Stimulated activated naive CD8-positive, alpha-beta T cell treated with anti-CD3 and anti-CD28 coated beads, Interleukin-15, Interleukin-2, amounts not matched to agents 100 U/mL and 50 U/mL, for 24 hours (primary cell): Measurements from ENCODE around the gene FBXL16.

ENCODE experiments used
- ATAC-seq: fragments of 150-1000 bp; cut with Tn5 transposase; one replicate; pipeline ENCODE4 v1.10.0; 2021
- DNase-seq: peaks from one replicate; pipeline ENCODE4 v3.0.0; 2021

Gene FBXL16

DNA sequence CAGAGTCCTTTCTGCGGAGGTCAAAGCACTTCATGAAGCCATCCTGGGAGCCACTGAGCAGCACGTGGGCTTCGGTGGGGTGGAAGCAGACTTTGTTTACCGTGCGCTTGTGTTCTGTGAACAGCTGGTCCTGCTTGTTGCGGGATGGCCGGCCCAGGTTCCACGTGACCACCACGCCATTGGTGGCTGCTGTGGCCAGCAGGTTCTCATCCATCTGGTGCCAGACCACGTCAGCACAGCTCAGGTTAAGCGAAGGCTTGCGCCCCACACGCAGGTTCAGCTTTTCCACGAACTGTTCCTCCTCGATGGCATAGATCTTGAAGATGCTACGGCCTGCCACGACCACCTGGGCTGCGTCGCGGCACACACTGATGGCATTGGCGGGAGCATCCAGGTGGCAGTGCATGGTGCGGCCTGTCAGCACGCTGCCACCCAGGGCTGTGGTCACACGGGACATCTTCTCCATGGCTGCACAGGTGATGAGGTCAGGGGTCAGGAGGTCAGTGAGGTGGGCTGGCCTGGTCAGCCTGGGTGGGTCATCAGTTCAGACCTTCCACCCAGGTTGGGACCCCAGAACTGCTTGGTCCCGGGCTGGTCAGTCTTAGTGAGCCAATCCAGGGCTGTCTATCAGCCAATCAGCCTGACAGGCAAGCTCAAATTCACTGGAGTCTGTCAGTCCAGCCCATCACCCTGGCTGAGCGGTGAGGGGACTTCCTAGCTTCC is 16.3 kb downstream of the FBXL16 start:
- ATAC-seq (no peak), DNase-seq (no peak)

DNA sequence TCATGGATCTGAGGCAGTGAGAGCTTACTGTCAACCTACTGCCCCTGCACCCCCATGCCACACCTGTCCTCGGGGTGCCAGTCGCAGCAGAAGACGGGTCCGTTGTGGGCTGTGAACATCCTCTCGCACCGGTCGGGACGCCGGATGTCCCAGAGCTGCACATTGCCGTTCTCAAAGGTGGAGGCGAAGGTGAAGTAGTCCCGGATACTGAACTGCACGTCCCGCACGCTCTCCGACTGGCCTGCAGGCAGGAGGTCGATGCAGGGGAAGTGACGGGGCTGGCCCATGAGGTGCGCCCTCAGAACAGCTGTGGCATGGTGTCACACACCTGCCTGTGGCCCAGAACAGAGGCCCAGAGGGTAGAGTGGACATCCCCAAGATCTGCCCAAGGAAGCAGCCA is 18.1 kb downstream of the FBXL16 start:
- DNase-seq (no peak), ATAC-seq (no peak)

DNA sequence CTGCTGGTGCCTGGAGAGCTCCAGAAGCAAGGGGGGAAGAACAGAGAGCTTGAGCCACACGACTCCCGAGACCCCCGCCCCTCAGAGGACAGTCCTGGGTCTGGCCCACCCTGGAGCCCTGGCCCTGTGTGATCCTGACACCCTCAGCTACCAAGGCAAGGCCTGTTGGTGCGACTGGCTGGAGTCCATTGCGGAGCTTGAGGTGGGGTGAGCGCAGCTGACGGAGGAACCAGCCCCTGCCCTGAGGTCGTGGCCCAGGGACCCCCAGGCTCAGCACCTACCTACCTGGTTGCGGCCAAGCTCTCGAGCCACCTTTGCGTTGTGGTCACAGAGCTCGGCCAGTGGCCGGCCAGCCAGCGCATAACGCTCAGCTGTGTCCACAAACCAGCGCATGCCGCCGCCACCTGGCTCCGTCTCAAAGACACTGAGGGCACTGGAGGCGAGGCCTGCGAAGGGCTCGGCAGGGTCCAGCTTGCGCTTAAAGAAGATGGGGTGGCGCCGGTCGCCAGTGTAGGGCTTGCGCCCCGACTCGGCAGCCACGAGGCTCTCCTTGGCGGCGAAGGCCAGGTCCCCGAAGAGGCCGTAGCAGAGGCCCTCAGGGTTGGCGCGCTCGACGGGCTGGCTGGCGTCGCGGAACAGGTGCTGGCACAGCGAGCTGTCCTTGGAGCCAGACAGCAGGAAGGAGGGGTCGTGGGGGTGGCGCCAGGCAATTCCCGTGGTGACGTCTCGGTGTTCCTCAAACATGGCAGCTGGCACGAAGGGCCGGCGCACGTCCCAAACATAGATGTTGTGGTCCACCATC is 18.9 kb downstream of the FBXL16 start:
- ATAC-seq (no peak), DNase-seq (no peak)

DNA sequence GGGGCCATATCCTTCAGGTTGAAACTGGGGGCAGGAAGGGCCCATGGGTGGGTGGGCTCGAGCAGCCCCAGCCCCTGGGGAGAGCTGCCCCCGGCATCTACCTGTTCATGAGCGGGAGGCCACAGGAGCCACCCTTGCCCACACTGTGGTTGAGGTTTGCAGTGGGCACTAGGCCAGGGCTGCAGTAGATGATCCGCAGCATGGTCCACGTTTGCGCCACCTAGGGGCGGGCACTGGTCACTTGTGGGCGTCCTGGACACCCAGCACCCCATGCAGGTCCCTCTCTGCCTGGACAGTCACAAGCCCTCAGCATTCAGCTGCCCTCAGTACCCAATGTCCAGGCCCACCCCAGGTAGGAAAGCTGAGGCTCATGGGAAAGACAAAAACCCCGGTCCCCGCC is 19.6 kb downstream of the FBXL16 start:
- DNase-seq, result peak; percentile 45
- no peak for ATAC-seq

DNA sequence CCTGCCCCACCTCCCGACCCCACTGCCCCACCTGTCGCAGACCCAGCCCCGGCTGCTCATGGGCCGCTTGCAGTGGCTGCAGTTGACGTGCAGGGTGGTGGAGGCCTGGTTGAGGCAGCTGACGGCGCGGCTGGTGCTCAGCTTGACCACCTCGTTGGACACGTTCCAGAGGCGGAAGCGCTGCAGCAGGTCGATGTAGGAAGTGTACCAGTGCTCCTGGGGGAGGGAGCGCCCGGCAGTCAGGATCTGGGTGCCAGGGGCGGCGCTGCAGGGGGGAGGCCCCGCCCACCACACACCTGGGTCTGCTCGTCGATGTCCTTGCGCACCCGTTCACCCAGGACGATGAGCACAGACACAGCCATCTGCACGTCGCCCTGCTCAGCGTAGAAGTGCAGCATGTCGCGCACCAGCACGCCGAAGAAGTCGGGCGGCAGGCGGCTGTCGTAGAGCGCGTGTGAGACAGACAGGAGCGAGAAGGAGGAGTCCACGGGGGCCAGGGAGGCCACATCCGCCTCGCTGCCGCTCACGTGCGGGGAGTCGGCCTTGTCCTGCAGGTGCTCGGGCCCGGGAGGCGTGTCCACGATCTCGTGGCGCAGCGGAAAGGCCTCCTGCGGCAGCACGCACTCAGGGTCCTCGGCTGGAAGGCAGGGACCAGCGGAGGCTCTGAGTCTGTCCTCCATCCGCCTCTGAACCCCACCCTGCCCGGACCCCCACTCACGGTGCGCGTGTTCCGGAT is 20.5 kb downstream of the FBXL16 start:
- ATAC-seq (no peak), DNase-seq (no peak)

DNA sequence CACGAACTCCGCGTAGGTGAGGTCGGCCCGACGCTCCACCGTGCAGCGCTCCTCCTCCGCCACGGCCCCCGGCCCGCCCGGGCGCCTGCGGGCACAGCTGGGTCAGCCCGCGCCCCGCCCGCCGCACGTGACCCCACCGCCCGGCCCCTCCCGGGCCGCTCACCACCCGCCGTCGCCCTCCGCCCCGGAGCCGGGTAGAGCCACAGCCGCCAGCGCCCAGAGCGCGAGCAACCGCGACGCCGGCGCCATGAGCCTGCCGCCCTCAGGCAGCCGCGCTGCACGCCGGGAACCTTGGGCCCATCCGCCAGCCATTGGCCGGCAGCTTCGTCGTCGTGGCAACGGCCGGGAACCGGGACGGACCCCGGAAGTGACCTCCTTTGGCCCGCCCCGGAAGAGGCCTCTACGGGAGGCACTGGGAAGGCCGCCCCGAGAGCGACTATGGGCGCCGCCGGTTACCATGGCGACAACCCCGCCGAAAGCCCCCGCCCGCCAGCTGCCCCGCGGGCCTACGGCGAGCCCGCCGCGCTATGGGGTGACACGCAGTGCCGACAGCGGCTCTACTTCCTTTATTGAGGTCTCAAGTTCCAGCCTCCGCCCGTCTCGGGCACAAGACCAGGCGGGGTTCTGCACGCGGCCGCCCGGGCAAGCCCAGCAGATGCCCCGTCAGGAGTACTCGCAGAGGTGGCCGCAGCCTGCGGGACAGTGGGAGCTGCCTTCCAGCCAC is 21.4 kb downstream of the FBXL16 start, which contains the start of gene JMJD8:
Gene JMJD8, minus strand, starts transcription at position 264 of the 724 bp plus-strand sequence. Its CDS starts 15 bp downstream, at position 249.
- ATAC-seq, result peak; percentile 82
- peak; percentile 99 for DNase-seq

DNA sequence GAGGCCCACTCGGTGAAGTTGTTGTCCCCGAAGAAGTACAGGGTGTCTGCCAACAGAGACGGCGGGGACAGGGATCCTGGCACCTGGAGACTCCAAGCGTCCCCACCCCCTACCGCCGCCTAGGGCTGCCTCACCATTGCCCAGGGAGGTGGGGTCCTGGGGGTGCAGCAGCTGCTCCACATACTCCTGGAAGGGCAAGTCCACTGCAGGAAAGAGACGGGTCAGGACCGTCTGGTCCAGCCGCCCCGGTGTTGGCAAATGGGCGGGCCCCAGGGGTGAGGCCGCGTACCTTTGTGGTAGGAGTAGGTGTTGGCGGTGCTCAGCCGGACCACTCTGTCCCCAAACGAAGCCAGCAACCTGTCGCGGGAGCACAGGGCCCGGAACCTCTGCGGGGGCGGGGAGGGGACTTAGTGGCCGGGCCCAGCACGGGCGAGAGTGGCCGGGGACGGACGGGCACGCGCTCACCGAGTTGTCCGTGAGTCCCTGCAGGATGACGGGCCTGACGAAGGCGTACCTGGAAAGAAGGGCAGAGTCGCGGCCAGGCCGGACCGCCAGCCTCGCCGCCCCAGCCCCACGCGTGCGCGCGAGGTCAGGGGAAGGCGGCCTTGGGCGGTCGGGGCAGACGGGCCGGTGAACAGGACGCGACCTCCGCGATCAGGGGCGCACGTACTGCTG is 22.1 kb downstream of the FBXL16 start:
- no peak for ATAC-seq
- DNase-seq, result no peak

DNA sequence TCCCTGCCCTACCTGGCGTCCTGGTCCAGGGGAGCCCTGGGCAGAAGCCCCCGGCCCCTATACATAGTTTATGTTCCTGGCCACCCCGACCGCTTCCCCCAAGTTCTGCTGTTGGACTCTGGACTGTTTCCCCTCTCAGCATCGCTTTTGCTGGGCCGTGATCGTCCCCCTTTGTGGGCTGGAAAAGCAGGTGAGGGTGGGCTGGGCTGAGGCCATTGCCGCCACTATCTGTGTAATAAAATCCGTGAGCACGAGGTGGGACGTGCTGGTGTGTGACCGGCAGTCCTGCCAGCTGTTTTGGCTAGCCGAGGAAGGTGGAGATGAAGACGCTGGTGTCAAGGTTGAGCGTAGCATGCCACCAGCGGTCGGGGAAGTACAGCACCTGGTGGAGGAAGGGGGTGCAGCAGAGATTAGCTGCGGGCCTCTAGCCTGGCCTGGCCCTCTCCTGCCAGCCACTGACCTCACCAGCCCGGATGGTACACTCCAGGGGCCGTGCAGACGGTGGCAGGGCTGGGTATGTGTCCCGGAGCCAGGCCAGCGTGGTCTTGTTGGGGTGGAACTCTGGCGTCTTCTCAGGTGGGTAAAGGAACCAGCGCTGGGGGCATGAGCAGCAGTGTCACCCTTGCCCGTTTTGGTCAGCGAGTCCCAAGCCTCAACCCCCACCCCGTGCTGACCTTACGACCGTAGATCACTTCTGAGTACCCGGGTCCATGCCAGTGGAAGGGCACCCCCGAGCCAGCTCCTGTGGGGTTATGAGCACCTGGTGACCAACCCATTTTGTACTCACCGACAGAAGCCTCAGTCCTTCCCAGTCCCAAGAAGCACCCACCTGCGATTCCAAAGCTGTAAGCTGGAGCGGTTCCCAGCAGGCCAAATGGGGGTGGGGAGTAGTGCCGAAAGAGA is 22.9 kb downstream of the FBXL16 start:
- DNase-seq (no peak), ATAC-seq (no peak)

DNA sequence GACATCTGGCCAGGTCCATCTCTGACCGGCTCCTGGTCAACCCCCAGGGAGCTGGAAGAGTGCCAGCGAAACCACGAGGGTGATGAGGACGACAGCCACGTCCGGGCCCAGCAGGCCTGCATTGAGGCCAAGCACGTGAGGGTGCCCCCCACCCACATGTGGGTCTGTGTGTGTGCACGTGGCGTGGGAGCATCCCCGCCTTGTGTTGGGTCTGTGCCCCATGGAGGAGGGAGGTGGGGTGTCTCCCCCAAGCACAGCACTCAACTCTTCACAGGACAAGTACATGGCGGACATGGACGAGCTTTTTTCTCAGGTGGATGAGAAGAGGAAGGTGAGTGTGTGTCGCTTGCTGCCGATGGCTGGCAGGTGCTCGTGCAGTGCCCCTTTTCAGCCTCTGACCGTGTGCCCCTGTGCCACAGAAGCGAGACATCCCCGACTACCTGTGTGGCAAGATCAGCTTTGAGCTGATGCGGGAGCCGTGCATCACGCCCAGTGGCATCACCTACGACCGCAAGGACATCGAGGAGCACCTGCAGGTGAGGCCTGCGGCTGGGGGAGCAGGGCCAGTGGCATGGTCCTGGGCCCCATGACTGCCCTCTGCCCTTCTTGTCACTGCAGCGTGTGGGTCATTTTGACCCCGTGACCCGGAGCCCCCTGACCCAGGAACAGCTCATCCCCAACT is 23.7 kb downstream of the FBXL16 start:
- DNase-seq, result no peak
- no peak for ATAC-seq

DNA sequence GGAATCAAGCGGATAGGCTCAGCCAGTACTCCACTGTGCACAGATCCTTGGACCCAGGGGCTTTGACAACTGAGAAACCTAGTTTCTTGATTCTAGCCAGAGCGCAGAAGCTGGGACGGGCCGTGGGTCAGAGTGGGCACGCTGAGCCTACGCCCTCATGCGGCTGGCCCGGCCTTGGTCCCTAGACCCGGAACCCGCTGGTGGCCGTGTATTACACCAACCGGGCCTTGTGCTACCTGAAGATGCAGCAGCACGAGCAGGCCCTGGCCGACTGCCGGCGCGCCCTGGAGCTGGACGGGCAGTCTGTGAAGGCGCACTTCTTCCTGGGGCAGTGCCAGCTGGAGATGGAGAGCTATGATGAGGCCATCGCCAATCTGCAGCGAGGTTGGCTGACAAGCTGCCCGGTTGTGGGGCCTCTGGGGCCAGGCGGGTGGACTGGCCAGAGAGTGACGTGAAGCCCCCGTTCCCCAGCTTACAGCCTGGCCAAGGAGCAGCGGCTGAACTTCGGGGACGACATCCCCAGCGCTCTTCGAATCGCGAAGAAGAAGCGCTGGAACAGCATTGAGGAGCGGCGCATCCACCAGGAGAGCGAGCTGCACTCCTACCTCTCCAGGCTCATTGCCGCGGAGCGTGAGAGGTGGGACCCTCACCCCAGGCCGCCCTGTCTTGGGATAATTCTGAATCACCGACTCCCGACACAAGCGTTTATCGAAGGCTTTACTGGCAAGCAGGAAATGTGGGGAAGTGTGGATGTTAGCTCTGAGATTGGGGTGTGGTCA is 24.4 kb downstream of the FBXL16 start:
- no peak for DNase-seq
- ATAC-seq, result no peak

DNA sequence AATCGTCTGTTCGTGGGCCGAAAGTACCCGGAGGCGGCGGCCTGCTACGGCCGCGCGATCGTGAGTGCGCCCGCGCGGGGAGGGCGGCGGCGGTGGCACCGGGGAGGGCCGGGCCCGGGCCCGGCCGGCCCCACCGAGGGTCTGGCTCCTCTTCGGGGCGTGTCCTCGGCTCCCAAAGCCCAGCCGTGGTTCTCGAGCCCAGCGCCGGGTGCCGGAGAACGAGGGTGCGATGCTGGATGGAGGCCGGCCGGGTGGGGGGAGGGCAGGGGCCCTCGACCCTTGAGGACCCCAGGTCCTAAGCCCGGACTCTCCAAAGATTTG is 25.0 kb downstream of the FBXL16 start:
- ATAC-seq (no peak), DNase-seq (no peak)

DNA sequence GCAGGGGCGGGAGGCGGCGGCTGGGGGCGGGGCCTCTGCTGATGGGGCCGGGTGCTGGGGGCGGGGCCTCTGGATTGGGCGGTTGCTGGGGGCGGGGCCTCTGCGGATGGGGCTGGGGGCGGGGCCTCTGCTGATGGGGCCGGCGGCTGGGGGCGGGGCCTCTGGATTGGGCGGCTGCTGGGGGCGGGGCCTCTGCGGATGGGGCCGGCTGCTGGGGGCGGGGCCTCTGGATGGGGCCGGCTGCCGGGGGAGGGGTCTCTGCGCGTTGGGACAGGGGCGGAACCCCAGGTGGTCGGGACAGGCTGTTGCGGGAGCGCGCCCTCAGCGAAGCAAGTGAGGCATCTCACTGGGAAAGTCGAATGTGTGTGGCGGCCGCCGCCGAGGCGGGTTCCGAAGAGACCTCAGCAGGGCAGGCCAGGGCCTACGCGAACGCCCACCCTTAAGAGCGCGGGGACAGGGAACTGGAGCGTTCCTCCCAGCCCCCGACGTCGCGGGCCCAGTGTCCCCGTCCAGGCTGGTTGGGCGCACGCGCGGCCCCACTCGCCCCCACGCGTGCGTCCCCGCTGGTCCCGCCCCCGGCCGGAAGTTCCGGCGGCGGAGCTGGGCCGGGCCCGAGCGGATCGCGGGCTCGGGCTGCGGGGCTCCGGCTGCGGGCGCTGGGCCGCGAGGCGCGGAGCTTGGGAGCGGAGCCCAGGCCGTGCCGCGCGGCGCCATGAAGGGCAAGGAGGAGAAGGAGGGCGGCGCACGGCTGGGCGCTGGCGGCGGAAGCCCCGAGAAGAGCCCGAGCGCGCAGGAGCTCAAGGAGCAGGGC is 25.6 kb downstream of the FBXL16 start, which contains the start of gene STUB1:
Gene STUB1, plus strand, starts transcription at position 597 of the 811 bp plus-strand sequence. Its CDS starts 116 bp downstream, at position 713.
- DNase-seq (peak; percentile 92), ATAC-seq (peak; percentile 42)

DNA sequence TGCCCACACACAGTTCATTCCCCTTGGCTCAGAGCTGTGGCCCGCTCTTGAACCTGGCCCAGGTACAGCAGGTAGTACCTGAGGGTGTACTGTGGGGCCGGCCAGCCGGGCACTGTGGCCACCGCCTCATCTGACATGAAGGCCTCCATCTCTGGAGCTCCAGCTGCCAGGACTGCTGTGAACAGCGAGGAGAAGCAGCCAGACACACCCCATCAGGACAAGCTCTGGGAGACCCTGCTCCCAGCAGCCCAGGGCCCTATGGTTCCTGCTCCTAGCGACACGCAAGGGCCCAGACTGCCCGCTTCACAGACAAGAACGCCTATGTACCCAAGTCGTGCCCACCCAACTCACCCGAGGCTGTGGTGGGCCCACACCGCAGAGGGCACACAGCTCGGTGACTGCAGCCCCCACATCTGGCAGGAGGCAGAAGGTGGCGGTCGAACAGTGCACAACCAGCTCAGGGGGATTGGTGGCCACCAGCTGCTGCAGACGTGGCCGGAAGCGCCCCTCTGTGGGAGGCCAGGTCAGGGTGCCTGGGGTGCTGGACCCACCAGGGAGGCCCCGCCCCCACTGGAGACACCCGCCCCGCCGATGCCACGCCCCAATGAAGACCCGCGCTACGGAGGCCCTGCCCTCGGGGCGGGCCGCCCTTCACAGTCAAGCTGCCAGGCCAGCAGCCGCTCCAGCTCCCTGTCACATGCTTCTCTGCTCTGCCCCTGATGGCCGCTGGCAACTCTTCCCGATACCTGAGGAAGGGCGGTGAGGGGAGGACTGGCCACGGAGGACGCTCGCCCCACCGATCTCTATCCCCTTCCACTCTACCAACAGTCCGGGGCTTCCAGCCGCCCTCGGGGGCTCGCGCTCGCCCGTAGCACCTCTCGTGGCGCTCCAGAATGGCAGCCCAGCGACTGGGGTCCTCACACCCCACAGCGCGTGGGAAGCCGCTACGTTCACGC is 26.5 kb downstream of the FBXL16 start:
- no peak for ATAC-seq
- DNase-seq, result peak; percentile 69

DNA sequence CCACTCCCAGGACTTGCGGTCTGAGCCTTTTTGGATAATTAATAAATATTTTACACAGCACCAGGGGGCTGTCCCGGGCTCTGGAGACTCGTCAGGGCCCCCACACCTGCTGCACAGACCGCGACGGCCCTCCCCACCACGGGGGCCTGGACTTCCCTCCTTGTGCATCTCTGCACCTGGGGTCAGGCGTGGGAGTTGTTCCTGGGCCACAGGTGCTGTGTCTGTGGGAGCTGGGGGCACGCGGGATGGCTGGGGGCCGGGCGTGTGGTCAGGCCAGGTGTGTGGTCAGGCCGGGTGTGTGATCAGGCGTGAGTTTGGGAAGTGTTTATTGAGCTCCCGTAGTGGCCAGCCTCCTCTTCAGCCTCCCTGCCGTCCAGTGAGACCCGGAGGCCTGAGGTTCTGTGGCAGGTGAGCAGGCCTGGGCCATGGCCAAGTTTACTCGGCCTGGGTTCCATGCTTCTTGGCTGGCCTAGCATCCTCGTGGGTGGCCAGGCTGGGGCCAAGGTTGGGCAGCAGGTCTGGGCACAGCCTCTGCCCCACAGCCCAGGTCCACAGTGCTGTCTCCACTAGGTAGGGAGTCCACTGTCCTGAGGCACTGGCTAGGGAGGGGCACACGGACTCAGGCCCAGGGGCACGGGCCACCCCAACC is 27.3 kb downstream of the FBXL16 start:
- no peak for DNase-seq
- ATAC-seq, result no peak

DNA sequence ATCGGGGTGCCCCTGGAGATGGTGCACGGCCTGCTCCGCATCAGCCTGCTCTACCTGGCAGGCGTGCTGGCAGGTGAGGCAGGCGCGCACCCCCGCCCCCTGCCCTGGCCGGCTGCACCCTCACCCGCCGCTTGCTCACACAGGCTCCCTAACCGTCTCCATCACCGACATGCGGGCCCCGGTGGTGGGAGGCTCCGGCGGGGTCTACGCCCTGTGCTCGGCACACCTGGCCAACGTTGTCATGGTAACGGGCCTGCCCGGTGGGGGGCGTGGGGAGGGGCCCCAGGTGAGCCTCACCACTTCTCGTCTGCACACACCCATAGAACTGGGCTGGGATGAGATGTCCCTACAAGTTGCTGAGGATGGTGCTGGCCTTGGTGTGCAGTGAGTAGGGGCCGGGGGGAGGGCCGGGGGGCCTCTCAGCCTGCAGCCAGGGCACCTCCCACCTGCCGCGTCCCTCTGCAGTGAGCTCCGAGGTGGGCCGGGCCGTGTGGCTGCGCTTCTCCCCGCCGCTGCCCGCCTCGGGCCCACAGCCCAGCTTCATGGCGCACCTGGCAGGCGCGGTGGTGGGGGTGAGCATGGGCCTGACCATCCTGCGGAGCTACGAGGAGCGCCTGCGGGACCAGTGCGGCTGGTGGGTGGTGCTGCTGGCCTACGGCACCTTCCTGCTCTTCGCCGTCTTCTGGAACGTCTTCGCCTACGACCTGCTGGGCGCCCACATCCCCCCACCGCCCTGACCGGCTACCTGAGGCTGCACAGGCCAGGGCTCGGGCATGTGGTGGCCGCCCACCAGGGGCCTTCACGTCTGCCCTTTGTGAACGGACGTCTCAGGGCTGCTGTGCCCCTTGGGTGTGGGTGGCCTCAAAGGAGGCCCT is 28.0 kb downstream of the FBXL16 start:
- ATAC-seq (no peak), DNase-seq (no peak)

DNA sequence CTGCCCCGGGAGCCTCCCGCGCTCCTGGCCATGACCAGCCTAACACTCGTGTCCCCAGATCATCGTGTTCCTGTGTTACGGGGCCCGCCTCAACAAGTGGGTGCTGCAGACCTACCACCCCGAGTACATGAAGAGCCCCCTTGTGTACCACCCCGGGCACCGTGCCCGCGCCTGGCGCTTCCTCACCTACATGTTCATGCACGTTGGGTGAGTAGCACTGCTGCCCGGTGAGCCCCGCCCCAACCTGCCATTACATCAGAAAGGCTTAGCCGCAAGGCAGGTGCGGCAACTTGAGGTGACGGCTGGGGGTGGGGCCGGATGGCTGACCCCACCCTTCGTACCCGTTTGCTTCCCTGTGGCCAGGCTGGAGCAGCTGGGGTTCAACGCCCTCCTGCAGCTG is 28.7 kb downstream of the FBXL16 start:
- ATAC-seq, result no peak
- DNase-seq, result no peak
